Measurements from ENCODE around the gene SNX25. TPM values are rescaled to one million over a fixed set of nuclear protein-coding genes. Genes with fewer than 3 reads are reported as not detected.

The SNX25 gene
- total RNA-seq, 1 experiment from 2014 or later = 50.5 TPM

- H3K27ac ChIP-seq (ENCODE audit: low read length) = no peak overlapping the region
- peaks cover 20% of the 10 kb centered on the region for H3K79me2 ChIP-seq (ENCODE audit: low read length)
- DNase-seq = no peak
- no peaks in the 10 kb centered on the region for H3K9me3 ChIP-seq (ENCODE audit: low read length)
- no peaks in the 10 kb centered on the region for H3K27me3 ChIP-seq (ENCODE audit: low read length)
- no peaks in the 10 kb centered on the region for H4K20me1 ChIP-seq (ENCODE audit: insufficient read depth, low read depth, low read length)
- no peak overlapping the region for H2AFZ ChIP-seq (ENCODE audit: low read length)
- H3K9me2 ChIP-seq (replicated peaks; ENCODE audit: insufficient read depth, low read length) = no peaks in the 10 kb centered on the region
- H3K4me2 ChIP-seq (ENCODE audit: low read depth, low read length, poor library complexity, severe bottlenecking) = no peak overlapping the region
- H3K4me3 ChIP-seq (ENCODE audit: low read length) = no peak overlapping the region
- H3K36me3 ChIP-seq (ENCODE audit: insufficient read depth, low read length) = peaks cover 6% of the 10 kb centered on the region; the same call in 1 of the 2 replicates
- no peak overlapping the region for H3K9ac ChIP-seq (ENCODE audit: low read length)
- H3K4me1 ChIP-seq (ENCODE audit: low read length) = peaks cover 19% of the 10 kb centered on the region
Measured at GRCh38 chr4:185341377-185341776, 132.0 kb downstream of the SNX25 start.

- peaks cover 20% of the 10 kb centered on the region for H3K79me2 ChIP-seq (ENCODE audit: low read length)
- no peaks in the 10 kb centered on the region for H3K9me3 ChIP-seq (ENCODE audit: low read length)
- no peak overlapping the region for H3K9ac ChIP-seq (ENCODE audit: low read length)
- no peaks in the 10 kb centered on the region for H3K27me3 ChIP-seq (ENCODE audit: low read length)
- no peaks in the 10 kb centered on the region for H3K9me2 ChIP-seq (replicated peaks; ENCODE audit: insufficient read depth, low read length)
- no peaks in the 10 kb centered on the region for H4K20me1 ChIP-seq (ENCODE audit: insufficient read depth, low read depth, low read length)
- no peak overlapping the region for H3K4me3 ChIP-seq (ENCODE audit: low read length)
- no peak overlapping the region for H2AFZ ChIP-seq (ENCODE audit: low read length)
- no peak overlapping the region for H3K27ac ChIP-seq (ENCODE audit: low read length)
- H3K36me3 ChIP-seq (ENCODE audit: insufficient read depth, low read length) = peaks cover 6% of the 10 kb centered on the region; the same call in 1 of the 2 replicates
- DNase-seq = no peak
- H3K4me2 ChIP-seq (ENCODE audit: low read depth, low read length, poor library complexity, severe bottlenecking) = no peak overlapping the region
- H3K4me1 ChIP-seq (ENCODE audit: low read length) = peaks cover 19% of the 10 kb centered on the region
Measured at GRCh38 chr4:185341841-185342240, 132.4 kb downstream of the SNX25 start.

GRCh38 chr4:185343726-185344581 lies 134.6 kb downstream of the SNX25 start:
- no peak overlapping the region for H2AFZ ChIP-seq (ENCODE audit: low read length)
- no peak overlapping the region for H3K4me3 ChIP-seq (ENCODE audit: low read length)
- H3K27ac ChIP-seq (ENCODE audit: low read length) = no peak overlapping the region
- H3K27me3 ChIP-seq (ENCODE audit: low read length) = no peaks in the 10 kb centered on the region
- H3K36me3 ChIP-seq (ENCODE audit: insufficient read depth, low read length) = peaks cover 3% of the 10 kb centered on the region; the same call in 1 of the 2 replicates
- no peak overlapping the region for H3K9ac ChIP-seq (ENCODE audit: low read length)
- no peaks in the 10 kb centered on the region for H3K9me2 ChIP-seq (replicated peaks; ENCODE audit: insufficient read depth, low read length)
- H3K4me2 ChIP-seq (ENCODE audit: low read depth, low read length, poor library complexity, severe bottlenecking) = no peak overlapping the region
- no peak for DNase-seq
- H3K4me1 ChIP-seq (ENCODE audit: low read length) = peaks cover 14% of the 10 kb centered on the region
- H4K20me1 ChIP-seq (ENCODE audit: insufficient read depth, low read depth, low read length) = no peaks in the 10 kb centered on the region
- no peaks in the 10 kb centered on the region for H3K9me3 ChIP-seq (ENCODE audit: low read length)
- H3K79me2 ChIP-seq (ENCODE audit: low read length) = peaks cover 3% of the 10 kb centered on the region; the same call in 1 of the 2 replicates

- no peaks in the 10 kb centered on the region for H3K9me2 ChIP-seq (replicated peaks; ENCODE audit: insufficient read depth, low read length)
- peaks cover 5% of the 10 kb centered on the region for H3K4me1 ChIP-seq (ENCODE audit: low read length)
- H3K36me3 ChIP-seq (ENCODE audit: insufficient read depth, low read length) = peaks cover 3% of the 10 kb centered on the region; the same call in 1 of the 2 replicates
- no peak overlapping the region for H2AFZ ChIP-seq (ENCODE audit: low read length)
- H3K79me2 ChIP-seq (ENCODE audit: low read length) = peaks cover 3% of the 10 kb centered on the region; the same call in 1 of the 2 replicates
- H3K27ac ChIP-seq (ENCODE audit: low read length) = no peak overlapping the region
- H3K4me3 ChIP-seq (ENCODE audit: low read length) = no peak overlapping the region
- H4K20me1 ChIP-seq (ENCODE audit: insufficient read depth, low read depth, low read length) = no peaks in the 10 kb centered on the region
- no peaks in the 10 kb centered on the region for H3K27me3 ChIP-seq (ENCODE audit: low read length)
- no peak for DNase-seq
- H3K4me2 ChIP-seq (ENCODE audit: low read depth, low read length, poor library complexity, severe bottlenecking) = no peak overlapping the region
- H3K9ac ChIP-seq (ENCODE audit: low read length) = no peak overlapping the region
- H3K9me3 ChIP-seq (ENCODE audit: low read length) = no peaks in the 10 kb centered on the region
Measured at GRCh38 chr4:185344743-185345538, 135.5 kb downstream of the SNX25 start.

- no peaks in the 10 kb centered on the region for H3K9me3 ChIP-seq (ENCODE audit: low read length)
- no peak overlapping the region for H3K4me2 ChIP-seq (ENCODE audit: low read depth, low read length, poor library complexity, severe bottlenecking)
- no peak overlapping the region for H3K4me3 ChIP-seq (ENCODE audit: low read length)
- H3K27ac ChIP-seq (ENCODE audit: low read length) = no peak overlapping the region
- H2AFZ ChIP-seq (ENCODE audit: low read length) = no peak overlapping the region
- H3K9me2 ChIP-seq (replicated peaks; ENCODE audit: insufficient read depth, low read length) = no peaks in the 10 kb centered on the region
- no peaks in the 10 kb centered on the region for H3K27me3 ChIP-seq (ENCODE audit: low read length)
- H4K20me1 ChIP-seq (ENCODE audit: insufficient read depth, low read depth, low read length) = no peaks in the 10 kb centered on the region
- DNase-seq = no peak
- no peak overlapping the region for H3K9ac ChIP-seq (ENCODE audit: low read length)
- H3K36me3 ChIP-seq (ENCODE audit: insufficient read depth, low read length) = no peaks in the 10 kb centered on the region; the same call in 1 of the 2 replicates
- no peaks in the 10 kb centered on the region for H3K79me2 ChIP-seq (ENCODE audit: low read length)
- no peaks in the 10 kb centered on the region for H3K4me1 ChIP-seq (ENCODE audit: low read length)
Measured at GRCh38 chr4:185346975-185347601, 137.7 kb downstream of the SNX25 start.

DNA sequence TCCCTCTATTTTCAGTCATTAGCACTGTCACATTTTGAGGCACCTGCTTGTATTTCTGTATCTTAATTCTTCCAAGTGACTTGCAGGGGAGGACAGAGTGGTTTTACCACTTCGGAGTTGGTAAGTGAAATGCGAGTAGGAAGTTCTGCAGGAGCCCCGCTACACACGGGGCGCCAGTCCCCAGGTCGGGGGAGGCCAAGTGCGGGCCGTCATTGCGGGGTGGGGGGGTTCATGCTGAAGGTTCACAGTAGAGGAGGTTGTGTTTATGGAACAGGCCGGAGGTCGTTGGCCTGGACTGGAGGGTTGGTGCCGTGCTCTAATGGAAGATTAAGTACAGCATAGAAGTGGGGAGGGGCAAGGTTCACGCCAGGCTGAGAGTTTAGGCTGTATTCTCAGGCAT lies 142.3 kb downstream of the SNX25 start:
- Histone ChIP-seq H3K9ac (ENCODE audit: low read length) (no peak overlapping the region), H3K4me1 (ENCODE audit: low read length) (no peaks in the 10 kb centered on the region), H3K27me3 (ENCODE audit: low read length) (no peaks in the 10 kb centered on the region), H3K27ac (ENCODE audit: low read length) (no peak overlapping the region), H3K4me3 (ENCODE audit: low read length) (no peak overlapping the region), H3K79me2 (ENCODE audit: low read length) (no peaks in the 10 kb centered on the region), H4K20me1 (ENCODE audit: insufficient read depth, low read depth, low read length) (no peaks in the 10 kb centered on the region), H3K36me3 (ENCODE audit: insufficient read depth, low read length) (no peaks in the 10 kb centered on the region; the same call in 1 of the 2 replicates), H3K4me2 (ENCODE audit: low read depth, low read length, poor library complexity, severe bottlenecking) (no peak overlapping the region), H3K9me2 (replicated peaks; ENCODE audit: insufficient read depth, low read length) (no peaks in the 10 kb centered on the region), H3K9me3 (ENCODE audit: low read length) (no peaks in the 10 kb centered on the region), H2AFZ (ENCODE audit: low read length) (no peak overlapping the region)
- no peak for DNase-seq

GRCh38 chr4:185352202-185352601 lies 142.8 kb downstream of the SNX25 start:
- H3K36me3 ChIP-seq (ENCODE audit: insufficient read depth, low read length) = no peaks in the 10 kb centered on the region

GRCh38 chr4:185352741-185353140 lies 143.3 kb downstream of the SNX25 start:
- no peak for DNase-seq
- no peaks in the 10 kb centered on the region for H3K4me1 ChIP-seq (ENCODE audit: low read length)
- H3K27ac ChIP-seq (ENCODE audit: low read length) = no peak overlapping the region
- no peaks in the 10 kb centered on the region for H3K27me3 ChIP-seq (ENCODE audit: low read length)
- no peaks in the 10 kb centered on the region for H3K9me3 ChIP-seq (ENCODE audit: low read length)
- H4K20me1 ChIP-seq (ENCODE audit: insufficient read depth, low read depth, low read length) = no peaks in the 10 kb centered on the region
- no peak overlapping the region for H3K4me3 ChIP-seq (ENCODE audit: low read length)
- no peak overlapping the region for H2AFZ ChIP-seq (ENCODE audit: low read length)
- no peaks in the 10 kb centered on the region for H3K36me3 ChIP-seq (ENCODE audit: insufficient read depth, low read length)
- no peaks in the 10 kb centered on the region for H3K79me2 ChIP-seq (ENCODE audit: low read length)
- H3K9me2 ChIP-seq (replicated peaks; ENCODE audit: insufficient read depth, low read length) = no peaks in the 10 kb centered on the region
- no peak overlapping the region for H3K9ac ChIP-seq (ENCODE audit: low read length)
- H3K4me2 ChIP-seq (ENCODE audit: low read depth, low read length, poor library complexity, severe bottlenecking) = no peak overlapping the region

More at GRCh38 chr4:185352202-185352601, 142.8 kb downstream of the SNX25 start:
- Histone ChIP-seq H2AFZ (ENCODE audit: low read length) (no peak overlapping the region), H3K4me3 (ENCODE audit: low read length) (no peak overlapping the region), H3K79me2 (ENCODE audit: low read length) (no peaks in the 10 kb centered on the region), H3K9me3 (ENCODE audit: low read length) (no peaks in the 10 kb centered on the region), H3K27ac (ENCODE audit: low read length) (no peak overlapping the region), H3K4me1 (ENCODE audit: low read length) (no peaks in the 10 kb centered on the region), H3K4me2 (ENCODE audit: low read depth, low read length, poor library complexity, severe bottlenecking) (no peak overlapping the region), H3K27me3 (ENCODE audit: low read length) (no peaks in the 10 kb centered on the region), H3K9me2 (replicated peaks; ENCODE audit: insufficient read depth, low read length) (no peaks in the 10 kb centered on the region), H3K9ac (ENCODE audit: low read length) (no peak overlapping the region), H4K20me1 (ENCODE audit: insufficient read depth, low read depth, low read length) (no peaks in the 10 kb centered on the region)
- DNase-seq = no peak

Data from Karpas-422 (cell line).